ENCODE measurements around the gene POU2F1. TPM values are rescaled to one million over a fixed set of nuclear protein-coding genes. Genes with fewer than 3 reads are reported as not detected.

Gene POU2F1
- total RNA-seq, 1 experiment from 2014 or later: 25.3 TPM

DNA sequence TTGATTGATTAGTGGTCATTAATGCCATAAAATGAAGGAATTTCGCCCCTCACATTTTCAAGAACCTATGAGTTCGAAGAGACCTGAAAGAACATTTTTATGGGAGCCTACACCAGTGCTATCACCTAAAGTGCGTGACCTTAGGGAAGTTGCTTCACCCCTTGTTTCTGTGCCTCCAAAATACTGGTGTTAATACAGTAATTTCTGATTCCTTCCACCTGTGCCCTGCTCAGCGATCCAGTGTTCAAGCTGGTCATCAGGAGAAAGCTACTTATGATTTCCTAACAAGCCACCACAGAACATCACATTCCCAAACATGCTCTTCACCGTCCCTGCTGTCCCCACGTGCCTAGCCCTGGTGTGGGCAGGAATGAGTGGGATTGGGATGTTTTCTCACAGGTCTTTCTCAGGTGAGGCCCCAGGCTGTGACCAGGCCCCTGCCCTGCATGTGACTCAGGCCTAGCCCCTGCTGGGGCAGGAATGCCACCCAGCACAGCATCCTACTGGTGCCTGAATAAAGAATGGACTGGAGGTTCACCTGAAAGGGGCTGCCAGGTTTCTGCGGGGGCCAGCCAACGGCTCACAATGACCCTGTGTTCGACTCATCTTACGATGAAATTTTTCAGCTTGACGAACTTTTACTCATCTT, 237.4 kb downstream of the POU2F1 start:
- no peak for DNase-seq
- H3K27me3 Mint-ChIP-seq (ENCODE audit: unreplicated experiment): peaks cover 25% of the 10 kb centered on the region
- no peaks in the 10 kb centered on the region for H3K4me1 Mint-ChIP-seq (ENCODE audit: low read depth, unreplicated experiment)
- TF ChIP-seq CTCF (IDR thresholded peaks at IDR 0.05; ENCODE audit: unreplicated experiment): no peak
- no peak overlapping the region for H3K4me3 Mint-ChIP-seq (ENCODE audit: low read depth, unreplicated experiment)
- intact Hi-C loops (cut with micrococcal nuclease; ENCODE audit: unreplicated experiment): no loop called here
- CTCF ChIA-PET: interaction anchor here (0.6 kb wide), 1 partner anchor 181 kb away, joined by 11 read pairs; no protein-coding TSS in a partner anchor
- no peaks in the 10 kb centered on the region for H3K9me3 Mint-ChIP-seq (ENCODE audit: low read depth, unreplicated experiment)
- peaks cover 14% of the 10 kb centered on the region for H3K36me3 Mint-ChIP-seq (ENCODE audit: insufficient read depth, unreplicated experiment)
- H3K27ac Mint-ChIP-seq (ENCODE audit: unreplicated experiment): no peak overlapping the region
- BruUV-seq (replicated peaks): no TSS peak

DNA sequence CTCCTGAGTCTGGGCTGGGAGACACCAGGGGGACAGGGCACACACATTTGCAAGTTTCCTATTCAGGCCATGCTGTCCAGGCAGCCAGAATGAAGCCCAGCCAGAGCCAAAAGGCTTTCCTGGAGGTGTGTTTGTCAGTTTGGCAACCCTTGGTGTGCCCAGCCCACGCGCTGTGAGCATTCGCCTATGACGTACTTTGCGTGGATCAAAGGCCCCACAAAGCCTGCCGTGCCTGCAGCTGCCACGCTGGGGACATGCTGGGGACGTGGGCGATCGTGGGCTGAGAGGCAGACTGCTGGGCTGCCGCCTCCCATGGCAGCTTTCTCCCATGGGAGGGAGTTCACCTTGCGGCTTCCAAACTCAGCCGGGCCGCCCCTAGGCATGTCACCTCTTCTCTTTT, 240.2 kb downstream of the POU2F1 start:
- intact Hi-C loops (cut with micrococcal nuclease; ENCODE audit: unreplicated experiment): no loop called here
- no peak overlapping the region for H3K4me3 Mint-ChIP-seq (ENCODE audit: low read depth, unreplicated experiment)
- no peak overlapping the region for H3K27ac Mint-ChIP-seq (ENCODE audit: unreplicated experiment)
- H3K27me3 Mint-ChIP-seq (ENCODE audit: unreplicated experiment): peaks cover 23% of the 10 kb centered on the region
- no peaks in the 10 kb centered on the region for H3K9me3 Mint-ChIP-seq (ENCODE audit: low read depth, unreplicated experiment)
- H3K4me1 Mint-ChIP-seq (ENCODE audit: low read depth, unreplicated experiment): no peaks in the 10 kb centered on the region
- no peak for DNase-seq
- BruUV-seq (replicated peaks): no TSS peak
- TF ChIP-seq CTCF (IDR thresholded peaks at IDR 0.05; ENCODE audit: unreplicated experiment): no peak
- CTCF ChIA-PET: no interaction called here
- no peaks in the 10 kb centered on the region for H3K36me3 Mint-ChIP-seq (ENCODE audit: insufficient read depth, unreplicated experiment)

DNA sequence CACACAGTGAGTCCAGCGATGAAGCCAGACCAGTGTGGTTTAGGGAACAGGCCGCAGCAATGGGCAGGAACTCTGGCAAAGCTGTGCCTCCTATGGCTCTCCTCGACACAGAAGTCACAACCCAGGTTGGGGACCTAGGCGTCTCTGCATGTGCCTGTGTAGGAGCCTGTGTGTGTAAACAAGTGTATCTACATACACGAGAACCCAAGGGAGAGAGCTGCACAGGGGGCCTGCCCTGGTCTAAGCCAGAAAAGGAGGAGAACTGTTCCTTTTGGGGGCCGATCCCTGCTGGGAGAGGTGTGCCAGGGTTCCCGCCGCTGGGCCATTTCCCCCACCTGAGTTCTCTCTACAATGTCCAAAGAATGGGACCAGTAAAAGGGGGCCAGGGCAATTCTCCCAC, 241.7 kb downstream of the POU2F1 start:
- peaks cover 8% of the 10 kb centered on the region for H3K27me3 Mint-ChIP-seq (ENCODE audit: unreplicated experiment)
- CTCF ChIA-PET: no interaction called here
- no peaks in the 10 kb centered on the region for H3K4me1 Mint-ChIP-seq (ENCODE audit: low read depth, unreplicated experiment)
- no peaks in the 10 kb centered on the region for H3K36me3 Mint-ChIP-seq (ENCODE audit: insufficient read depth, unreplicated experiment)
- no peak overlapping the region for H3K4me3 Mint-ChIP-seq (ENCODE audit: low read depth, unreplicated experiment)
- no peak overlapping the region for H3K27ac Mint-ChIP-seq (ENCODE audit: unreplicated experiment)
- intact Hi-C loops (cut with micrococcal nuclease; ENCODE audit: unreplicated experiment): no loop called here
- no peak for TF ChIP-seq CTCF (IDR thresholded peaks at IDR 0.05; ENCODE audit: unreplicated experiment)
- no peak for DNase-seq
- no TSS peak for BruUV-seq (replicated peaks)
- H3K9me3 Mint-ChIP-seq (ENCODE audit: low read depth, unreplicated experiment): no peaks in the 10 kb centered on the region

GRCh38 chr1:167463080-167463479, 242.4 kb downstream of the POU2F1 start:
- no peak overlapping the region for H3K4me3 Mint-ChIP-seq (ENCODE audit: low read depth, unreplicated experiment)
- peaks cover under 1% of the 10 kb centered on the region for H3K27me3 Mint-ChIP-seq (ENCODE audit: unreplicated experiment)
- CTCF ChIA-PET: no interaction called here

More at GRCh38 chr1:167463080-167463479, 242.4 kb downstream of the POU2F1 start:
- H3K36me3 Mint-ChIP-seq (ENCODE audit: insufficient read depth, unreplicated experiment): no peaks in the 10 kb centered on the region
- no peak for TF ChIP-seq CTCF (IDR thresholded peaks at IDR 0.05; ENCODE audit: unreplicated experiment)
- DNase-seq: no peak
- BruUV-seq (replicated peaks): no TSS peak
- H3K27ac Mint-ChIP-seq (ENCODE audit: unreplicated experiment): no peak overlapping the region
- intact Hi-C loops (cut with micrococcal nuclease; ENCODE audit: unreplicated experiment): no loop called here
- no peaks in the 10 kb centered on the region for H3K9me3 Mint-ChIP-seq (ENCODE audit: low read depth, unreplicated experiment)
- no peaks in the 10 kb centered on the region for H3K4me1 Mint-ChIP-seq (ENCODE audit: low read depth, unreplicated experiment)
